COLO668 (cell line): ENCODE results near the gene MGAT5.

Experiments used
- DNase-seq: peaks from one replicate; lab custom pipeline; 2025; ENCODE audit not compliant: unreplicated experiment; lab: John Stamatoyannopoulos, UW

The MGAT5 gene

DNA sequence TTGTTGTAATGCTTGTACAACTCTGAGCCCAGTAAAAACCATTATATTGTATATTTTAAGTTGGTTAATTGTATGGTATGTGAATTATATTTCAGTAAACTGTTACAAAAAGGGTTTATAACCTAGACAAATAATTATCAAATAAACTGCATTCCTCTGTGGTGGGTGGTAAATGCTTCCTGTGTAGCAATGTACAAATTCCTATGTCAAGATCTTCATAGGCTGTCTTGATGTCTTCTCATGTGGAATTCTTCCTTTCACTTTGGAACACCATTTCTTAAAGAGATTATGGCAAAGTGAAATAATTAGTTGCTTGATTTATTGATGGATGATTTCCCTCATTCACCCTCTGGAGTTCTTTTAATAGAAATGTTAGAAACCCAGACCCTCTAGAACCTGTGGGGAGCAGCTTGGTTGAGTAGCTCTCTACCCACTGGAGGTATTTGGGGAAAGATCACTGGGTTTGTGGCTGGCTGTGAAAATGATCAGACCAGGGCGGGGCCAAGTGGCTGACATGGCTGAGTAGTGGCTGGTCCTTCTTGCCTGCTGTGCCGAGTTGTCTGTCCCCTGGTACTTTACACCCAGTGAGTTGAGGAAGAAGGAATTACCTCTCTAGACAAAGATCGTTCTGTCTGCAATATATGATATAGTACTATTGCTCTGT, 22.4 kb upstream of the MGAT5 start:
- no peak for DNase-seq

DNA sequence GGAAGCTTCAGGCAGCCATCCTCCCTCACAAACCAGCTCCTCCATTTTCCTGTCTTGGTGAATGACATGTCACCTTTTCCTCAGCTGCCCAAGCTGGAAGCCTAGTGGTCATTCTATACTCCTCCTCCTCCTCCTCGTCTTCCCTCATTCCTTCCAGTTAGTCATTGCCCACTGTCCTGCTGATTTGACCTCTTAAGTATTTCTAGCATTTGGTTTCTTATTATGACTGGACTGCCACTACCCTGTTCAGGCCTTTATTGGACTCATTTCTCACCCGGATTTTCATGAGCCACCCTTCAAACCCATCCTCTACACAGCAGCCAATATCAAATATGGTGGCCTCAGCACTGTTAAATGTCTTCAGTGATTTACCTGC, 21.9 kb upstream of the MGAT5 start:
- no peak for DNase-seq

DNA sequence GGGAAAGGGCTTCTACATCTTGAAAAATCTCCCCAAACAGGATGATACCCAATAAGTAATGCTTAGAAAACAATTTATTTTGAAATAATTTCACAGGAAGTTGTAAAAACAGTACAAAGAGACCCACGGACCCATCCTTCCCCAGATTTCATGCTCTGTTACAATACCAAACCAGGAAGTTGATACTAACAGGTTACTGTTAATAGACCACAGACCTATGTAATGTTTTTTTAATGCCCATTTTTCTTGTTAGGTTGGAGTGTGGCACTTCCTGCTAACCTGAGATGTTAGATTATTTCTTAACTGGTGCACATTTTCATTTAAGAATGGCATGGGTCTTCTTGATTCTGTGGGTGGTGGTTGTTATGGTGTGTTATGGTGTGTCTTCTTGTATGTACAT, 21.4 kb upstream of the MGAT5 start:
- no peak for DNase-seq

DNA sequence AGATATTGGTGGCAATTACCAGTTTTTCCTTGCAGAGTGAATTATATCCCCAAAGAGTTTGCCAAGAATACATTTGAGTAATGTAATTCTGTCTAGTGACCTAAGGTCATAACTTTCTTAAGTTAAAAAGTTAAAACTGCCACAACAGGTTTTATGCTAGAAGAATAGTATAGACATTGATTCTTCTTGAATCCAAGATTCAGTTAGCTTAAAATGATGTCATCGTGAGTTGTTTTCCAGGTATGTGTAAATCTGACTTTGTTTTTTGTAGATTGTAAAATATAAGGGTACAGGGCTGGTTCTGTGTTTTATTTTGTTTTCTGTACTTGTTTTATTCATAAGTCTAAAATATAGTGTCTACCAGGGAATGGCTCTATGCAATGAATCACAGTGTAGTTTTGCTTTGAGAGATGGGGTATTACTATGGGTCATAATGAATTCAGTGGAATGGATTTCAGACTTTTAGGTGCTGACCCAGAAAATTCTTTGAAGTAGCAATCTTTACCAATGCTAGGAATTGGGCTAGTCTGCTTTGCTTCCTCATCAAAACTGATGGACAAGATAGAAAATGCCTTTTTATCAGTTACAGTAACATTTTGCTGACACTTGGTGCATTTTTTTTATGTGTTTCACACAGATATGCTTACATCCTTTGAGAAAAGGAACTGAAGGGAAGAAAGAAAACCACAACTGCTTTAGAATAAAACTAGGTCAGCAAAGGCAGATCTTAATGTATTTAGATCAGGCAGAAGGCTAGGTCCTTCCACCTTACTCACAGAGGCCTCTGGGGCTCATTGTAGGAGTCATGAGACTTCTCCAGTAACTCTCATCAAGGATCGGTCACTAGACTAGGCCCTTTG, 20.8 kb upstream of the MGAT5 start:
- no peak for DNase-seq

DNA sequence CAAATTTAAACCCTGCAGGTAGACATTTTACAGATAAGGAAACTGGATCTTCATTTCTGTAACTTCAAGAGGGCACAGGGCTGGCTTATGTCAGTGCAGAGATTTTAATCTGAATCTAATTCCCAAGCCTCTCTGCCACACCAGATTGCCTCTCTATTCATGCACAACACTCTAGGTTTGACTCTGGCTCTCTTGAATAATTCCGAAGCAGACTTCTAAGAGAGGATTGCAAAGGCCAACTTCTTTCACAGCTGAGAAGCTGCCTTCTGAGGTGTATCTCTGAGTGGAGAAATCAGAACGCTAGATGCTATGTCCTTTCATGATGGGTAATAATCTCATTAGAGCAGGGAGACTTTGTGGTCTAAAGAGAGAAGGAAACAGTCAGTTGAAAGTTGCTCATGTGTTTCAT, 20.1 kb upstream of the MGAT5 start:
- no peak for DNase-seq

DNA sequence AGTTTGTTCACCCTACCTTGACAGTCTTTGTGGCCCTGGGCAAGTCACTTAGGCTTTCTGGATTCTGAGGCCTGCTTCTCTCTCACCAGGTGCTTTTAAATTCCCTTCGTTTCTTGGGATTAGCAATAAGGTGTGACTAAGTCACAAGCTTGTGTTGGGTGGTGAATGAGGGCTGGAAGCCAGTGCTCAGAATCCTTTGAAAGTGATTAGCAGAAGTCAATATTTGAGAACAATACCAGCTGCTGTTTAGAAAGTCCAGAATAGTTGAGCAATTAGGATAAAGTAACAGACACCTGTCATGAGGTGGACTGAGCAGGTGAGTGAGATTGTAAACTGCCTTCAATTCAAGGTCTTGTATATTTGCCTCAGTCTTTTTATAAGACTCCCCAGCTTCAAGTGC, 19.3 kb upstream of the MGAT5 start:
- DNase-seq: peak; percentile 9

DNA sequence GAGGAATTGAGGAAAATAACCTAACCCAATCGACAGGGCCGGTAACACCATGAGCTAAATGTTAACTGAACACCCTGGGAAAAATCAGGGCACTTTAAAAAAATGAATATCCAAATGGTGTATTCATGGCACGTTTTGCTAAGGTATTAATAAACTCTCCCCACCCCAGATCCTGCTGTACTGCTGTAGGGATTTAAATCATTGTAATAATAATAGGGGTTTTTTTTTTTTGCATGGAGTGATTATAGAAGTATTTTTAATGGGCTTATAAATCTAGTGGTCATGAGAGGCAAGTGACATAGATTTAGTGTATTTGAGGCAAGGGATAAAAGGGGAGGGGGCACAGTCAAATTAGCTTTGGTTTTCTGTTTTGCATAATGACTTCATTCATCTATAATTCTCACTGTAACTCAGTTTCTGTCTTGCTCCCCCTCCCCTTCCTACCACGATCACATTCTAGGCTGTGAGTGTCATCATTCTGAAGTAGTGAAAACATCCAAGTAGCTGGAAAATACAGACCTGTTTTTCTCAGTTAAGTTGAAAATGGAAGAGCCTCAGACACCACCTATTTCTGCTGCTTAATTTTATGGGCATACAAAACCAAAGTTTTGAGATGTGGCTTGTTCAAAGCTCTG, 18.2 kb upstream of the MGAT5 start:
- DNase-seq: no peak

DNA sequence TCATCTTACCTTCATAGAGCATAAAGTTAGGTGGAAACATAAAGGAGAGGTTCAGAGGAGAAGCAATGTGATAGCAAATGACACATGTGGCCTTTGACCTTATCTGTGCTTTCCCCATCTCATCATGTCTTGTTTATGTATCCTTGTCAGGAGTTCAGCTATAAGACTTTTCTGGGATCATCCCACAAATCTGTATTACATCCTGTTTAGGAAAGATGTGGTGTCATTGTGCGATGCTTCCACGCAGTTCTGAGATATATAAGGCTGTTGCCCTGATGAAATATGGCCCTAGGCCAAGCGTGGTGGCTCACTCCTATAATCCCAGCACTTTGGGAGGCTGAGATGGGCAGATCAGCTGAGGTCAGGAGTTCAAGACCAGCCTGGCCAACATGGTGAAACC, 15.5 kb upstream of the MGAT5 start:
- no peak for DNase-seq

DNA sequence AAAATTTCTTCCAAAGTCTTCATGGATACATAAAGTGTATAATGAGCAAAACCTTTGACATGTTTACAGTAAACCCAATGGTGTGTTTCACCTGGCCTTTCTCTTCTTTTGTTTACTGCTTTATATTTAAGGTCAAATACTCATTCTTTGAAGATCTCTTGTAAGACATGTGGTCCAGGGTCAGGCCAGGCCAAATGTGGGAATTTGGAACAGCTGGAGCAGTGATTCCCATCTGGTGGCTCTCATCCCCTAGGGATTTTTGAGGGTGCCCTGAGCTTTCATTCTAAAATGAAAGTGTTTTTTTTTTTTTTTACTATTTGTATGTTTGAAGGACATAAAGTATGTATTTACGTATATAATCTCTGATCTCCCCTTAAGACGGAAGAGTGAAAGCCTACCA, 13.8 kb upstream of the MGAT5 start:
- DNase-seq: no peak

DNA sequence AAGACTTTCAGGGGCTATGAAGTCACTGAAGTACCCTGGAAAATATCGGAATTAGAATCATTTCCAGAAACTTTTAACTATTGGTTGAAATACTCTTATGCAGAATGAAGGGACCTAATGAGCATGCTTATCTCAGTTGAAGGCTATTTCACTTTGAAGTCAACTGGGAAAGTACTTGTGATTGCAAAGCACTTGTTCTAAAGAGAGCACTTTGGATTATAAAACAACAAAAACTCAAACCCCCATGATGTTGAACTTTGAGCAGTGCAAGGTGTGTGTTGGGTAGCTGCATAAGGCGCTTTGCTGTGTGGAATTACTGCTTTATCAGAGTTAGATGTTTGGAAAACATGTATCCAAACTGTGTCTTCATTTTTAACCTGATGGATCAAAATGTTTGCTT, 12.0 kb upstream of the MGAT5 start:
- no peak for DNase-seq

DNA sequence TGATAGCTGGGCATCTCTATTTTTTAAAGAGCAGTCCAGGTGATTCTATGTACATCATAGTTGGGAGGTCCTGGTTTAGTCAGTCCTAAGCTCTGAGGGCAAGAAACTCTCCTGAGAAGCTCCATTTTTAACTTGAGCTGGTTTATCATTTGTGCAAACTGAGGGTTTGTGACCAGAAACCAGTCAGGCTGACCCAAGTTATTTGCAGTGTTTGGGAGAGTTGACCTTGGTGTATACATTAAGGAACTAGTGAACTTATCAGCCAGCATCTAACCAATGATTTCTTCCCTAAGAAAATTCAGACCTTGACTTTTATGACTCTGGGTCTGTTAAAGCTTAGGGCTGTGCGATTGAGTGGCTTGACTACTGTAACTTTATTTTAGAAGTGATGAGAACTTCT, 10.6 kb upstream of the MGAT5 start:
- DNase-seq: no peak

DNA sequence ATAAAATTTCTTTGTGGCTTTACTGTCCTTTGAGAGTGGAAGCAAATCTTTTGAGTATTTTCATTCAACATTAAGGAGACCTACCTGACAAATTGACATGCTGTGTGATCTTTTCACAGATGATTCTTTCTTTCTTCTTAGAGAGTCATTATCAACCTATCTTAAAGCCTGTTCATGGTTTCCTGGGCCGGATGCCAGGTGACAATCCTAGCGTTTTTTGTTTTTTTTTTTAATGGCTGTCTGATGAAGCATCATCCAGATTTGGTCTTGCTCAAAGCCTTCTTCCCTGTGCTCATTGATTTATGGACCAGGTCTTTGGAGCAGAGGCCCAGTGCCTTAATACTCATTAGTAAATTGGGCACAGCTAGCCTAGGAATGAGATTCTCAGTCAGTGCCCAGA, 9.8 kb upstream of the MGAT5 start:
- no peak for DNase-seq

DNA sequence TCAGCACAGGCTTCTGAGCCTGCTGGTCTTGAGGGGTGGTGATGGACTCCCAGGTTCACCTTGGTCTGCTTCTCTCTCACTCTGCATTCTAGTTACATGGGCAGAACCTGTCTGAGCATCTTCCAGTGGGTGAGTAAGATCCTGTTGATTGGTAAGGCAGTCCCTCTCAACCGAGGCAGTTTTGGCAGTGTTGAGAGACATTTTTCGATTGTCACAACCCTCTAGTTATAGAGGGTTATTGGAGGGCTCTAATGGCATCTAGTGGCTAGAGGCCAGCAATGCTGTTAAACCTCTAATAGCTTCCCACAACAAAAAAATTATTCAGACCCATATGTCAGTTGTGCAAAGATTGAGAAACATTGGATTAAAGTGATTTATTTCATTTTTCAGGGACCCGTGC, 9.3 kb upstream of the MGAT5 start:
- DNase-seq: no peak

DNA sequence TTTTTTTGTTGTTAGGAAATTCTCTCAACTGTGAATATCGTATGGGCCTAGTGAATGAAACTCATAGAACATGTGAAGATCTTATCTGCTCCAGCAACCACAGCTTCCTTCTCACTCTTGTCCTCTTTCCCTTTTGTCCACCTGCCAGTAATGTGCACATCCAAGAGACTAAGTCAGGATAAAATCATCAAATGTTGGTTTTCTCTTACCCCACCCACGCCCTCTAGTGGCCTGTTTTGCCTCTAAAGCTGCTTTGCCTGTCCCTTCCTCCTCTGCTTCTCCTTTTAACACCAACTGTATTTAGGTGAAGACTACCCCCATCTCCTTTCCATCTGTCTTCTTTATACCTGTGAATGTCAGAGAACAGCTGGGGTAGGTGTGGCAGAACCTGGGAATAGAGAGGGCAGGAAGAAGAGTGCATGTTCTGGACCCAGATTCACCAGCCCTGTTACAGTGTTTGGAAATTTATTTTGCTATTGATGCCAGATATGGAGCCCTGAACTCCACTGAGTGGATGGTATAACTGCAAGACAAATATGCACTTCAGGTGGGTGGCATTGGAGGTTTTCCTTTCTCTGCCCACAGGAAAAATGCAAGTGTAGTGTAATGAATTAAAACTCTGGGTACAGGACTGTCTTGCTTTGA, 8.4 kb upstream of the MGAT5 start:
- peak; percentile 70 for DNase-seq

DNA sequence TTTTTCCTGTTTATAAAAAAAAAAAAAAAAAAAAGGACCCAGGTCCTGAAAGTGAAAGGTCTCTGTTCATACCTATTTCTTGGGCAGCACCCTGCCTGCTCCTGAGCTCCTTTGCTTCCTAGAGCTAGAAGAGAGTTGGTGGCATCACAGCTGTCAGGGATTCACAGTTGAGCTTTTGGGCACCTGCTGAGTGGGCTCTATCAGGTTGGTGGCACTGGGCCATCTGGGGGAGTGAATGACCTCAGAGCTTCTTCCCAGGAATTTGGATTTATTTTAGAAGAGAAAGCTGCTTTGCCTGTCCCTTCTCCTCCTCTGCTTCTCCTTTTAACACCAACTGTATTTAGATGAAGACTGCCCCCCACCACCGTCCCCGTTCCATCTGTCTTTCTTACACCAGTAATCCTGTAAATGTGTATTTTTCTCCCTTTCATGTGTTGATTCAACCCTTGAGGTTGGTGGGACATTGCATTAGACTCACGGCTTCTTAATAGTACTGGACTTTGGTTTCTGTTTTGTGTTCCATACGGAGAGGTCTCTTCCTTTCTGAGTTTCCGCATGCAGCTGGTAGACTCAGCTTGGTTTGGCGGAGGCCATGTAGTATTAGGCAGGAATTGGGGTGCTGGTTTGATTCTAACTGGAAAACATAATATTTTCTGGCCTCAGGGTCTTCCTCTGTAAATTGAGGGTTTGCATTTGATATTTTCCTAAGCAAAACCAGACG, 7.6 kb upstream of the MGAT5 start:
- DNase-seq: no peak

DNA sequence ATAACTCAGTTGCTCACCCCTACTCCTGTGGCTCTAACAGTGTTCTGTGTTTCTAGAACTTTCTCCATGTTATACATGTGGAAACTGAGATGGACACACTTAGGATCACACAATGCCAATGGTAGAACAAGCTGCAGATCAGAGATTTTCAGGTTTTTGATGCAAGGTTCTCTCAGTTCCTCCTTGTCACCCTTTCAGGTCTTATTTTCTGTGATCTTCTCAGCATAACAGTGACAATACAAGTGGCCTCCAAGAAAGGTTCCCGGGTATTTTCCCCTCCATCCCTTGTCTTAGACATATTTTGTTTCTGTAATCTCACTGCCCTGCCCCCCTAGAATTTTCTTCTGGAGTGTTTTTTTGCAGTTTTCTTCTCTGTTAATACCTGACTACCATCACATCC, 6.2 kb upstream of the MGAT5 start:
- no peak for DNase-seq

DNA sequence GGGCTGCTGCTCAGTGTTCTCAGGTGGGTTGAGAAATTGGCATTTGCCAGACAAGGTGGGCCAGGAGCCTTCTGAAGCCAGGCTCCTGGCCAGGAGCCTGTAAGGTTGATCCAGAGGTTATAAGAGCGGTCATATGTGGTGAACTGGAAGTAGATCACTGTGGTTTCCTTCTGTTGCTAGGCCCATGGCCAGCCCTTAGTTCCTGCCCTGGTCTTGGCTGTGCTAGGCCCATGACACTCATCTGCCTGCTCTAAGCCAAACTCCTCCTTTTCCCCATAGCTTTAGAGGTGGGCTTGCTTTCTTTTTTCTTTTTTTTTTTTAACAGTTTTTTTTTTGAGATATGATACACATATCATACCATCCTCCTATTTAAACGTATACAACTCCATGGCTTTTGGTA, 5.0 kb upstream of the MGAT5 start:
- DNase-seq: no peak

DNA sequence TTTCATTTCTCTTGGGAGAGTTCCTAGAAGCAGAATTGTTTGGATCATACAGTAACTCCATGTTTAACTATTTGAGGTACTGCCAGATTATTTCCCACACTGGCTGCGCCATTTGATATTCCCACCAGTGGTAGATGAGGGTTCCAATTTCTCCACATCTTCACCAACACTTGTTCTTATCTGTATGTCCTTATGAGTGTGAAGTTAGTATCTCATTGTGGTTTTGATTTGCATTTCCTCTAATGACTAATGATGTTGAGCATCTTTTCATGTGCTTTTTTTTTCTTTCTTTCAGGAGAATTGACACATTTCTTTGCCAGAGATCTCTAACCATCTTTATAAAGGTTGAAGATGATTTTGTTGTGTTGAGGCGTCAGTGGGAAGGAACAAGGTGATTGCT, 4.1 kb upstream of the MGAT5 start:
- no peak for DNase-seq

DNA sequence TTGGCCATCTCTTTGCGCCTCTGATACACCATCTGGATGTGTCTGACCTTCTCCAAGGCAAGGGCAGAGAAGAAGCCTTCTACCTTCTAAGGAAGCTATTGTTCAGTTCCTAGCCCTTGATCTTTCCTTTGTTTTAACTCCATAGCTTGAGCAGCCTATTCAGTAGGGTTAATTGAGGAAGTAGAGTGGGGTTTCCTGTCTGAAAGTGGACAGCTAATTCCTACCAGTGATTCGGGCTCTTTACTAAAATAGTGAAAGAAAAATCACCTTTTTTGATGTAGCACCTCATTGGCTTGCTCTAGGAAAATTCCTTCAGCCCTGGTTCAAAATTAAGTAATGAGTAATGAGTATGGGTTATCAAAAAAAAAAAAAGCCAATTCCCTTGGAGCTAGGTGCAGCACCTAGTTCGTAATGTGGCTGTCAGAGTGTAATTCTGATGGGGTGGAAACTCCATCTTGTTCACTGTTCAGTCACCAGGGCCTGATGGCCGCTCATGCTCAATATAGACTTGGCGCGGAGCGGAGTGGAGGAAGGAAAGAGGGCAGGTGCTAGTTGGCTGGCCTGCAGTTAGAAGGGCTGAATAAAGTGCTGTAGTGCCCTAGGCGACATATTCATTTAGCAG, 2.9 kb upstream of the MGAT5 start:
- no peak for DNase-seq

DNA sequence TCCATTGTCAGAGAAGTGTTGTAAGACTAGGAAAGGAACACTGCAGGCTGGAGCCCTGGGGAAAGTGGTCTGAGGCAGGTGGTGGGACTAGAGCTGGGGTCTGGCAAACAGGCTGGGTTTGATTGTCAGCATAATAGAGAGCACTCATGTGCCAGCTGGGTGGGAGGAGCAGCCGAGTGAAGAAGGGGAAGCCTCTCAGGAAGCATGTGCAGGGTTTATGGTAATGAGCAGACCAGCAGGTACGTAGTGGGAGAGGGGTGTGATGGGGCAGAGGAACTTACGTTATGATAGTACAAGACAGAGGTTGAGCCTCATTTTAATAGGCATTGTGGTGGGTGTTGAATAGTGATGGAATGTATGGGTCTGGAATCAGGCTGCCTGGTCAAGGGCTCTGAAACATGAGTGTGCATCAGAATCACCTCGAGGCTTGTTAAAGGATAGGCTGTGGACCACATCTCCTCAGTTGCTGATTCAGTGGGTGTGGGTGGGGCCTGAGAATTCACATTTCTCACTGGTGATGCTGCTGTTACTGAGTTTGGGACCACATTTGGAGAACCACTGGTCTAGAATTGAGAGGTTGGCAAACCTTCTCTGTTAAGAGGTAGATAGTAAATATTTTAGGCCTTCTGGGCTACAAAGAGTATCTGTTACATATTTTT, 1.7 kb upstream of the MGAT5 start:
- DNase-seq: no peak
